ENCODE data around the gene C16orf92. TPM values are rescaled to one million over a fixed set of nuclear protein-coding genes. Genes with fewer than 3 reads are reported as not detected.

C16orf92 gene
- total RNA-seq, 1 experiment from 2014 or later = not detected

DNA sequence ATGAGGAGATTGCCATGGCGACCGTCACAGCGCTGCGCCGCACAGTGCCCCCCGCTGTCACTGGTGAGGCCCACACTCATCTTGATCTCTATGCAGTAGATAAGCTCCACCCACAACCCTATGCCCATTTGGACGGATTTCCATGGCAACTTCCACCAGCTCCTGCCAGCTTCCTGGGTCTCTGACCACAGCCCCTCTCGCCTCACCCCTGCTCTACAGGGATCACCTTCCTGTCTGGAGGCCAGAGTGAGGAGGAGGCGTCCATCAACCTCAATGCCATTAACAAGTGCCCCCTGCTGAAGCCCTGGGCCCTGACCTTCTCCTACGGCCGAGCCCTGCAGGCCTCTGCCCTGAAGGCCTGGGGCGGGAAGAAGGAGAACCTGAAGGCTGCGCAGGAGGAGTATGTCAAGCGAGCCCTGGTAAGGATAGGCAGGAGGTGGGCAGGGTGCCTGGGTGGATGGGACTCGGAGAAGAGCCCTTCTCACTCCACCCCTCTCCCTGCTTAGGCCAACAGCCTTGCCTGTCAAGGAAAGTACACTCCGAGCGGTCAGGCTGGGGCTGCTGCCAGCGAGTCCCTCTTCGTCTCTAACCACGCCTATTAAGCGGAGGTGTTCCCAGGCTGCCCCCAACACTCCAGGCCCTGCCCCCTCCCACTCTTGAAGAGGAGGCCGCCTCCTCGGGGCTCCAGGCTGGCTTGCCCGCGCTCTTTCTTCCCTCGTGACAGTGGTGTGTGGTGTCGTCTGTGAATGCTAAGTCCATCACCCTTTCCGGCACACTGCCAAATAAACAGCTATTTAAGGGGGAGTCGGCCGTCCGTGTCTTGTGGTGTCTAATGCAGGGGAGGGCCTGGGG lies 46.8 kb downstream of the C16orf92 start:
- ChIA-PET POLR2A (no interaction called here), CTCF (interaction anchor here (1.2 to 2.9 kb wide), 2 partner anchors 15 to 23 kb away, joined by 4 to 7 read pairs; no protein-coding TSS in a partner anchor)
- peaks cover 56% of the 10 kb centered on the region for H3K36me3 Mint-ChIP-seq
- peak overlapping the region; percentile 60; the same call in 1 of the 2 replicates for H3K27ac Mint-ChIP-seq
- H3K27me3 Mint-ChIP-seq (ENCODE audit: low read depth) = no peaks in the 10 kb centered on the region
- no peak overlapping the region for H3K4me3 Mint-ChIP-seq
- no peak for DNase-seq (ENCODE audit: low spot score)
- H3K4me1 Mint-ChIP-seq = peaks cover 22% of the 10 kb centered on the region
- no peak for TF ChIP-seq OVOL2 (CRISPR knock-in tag; IDR thresholded peaks at IDR 0.05; ENCODE audit: borderline replicate concordance)
- TF ChIP-seq, protein P1, sequence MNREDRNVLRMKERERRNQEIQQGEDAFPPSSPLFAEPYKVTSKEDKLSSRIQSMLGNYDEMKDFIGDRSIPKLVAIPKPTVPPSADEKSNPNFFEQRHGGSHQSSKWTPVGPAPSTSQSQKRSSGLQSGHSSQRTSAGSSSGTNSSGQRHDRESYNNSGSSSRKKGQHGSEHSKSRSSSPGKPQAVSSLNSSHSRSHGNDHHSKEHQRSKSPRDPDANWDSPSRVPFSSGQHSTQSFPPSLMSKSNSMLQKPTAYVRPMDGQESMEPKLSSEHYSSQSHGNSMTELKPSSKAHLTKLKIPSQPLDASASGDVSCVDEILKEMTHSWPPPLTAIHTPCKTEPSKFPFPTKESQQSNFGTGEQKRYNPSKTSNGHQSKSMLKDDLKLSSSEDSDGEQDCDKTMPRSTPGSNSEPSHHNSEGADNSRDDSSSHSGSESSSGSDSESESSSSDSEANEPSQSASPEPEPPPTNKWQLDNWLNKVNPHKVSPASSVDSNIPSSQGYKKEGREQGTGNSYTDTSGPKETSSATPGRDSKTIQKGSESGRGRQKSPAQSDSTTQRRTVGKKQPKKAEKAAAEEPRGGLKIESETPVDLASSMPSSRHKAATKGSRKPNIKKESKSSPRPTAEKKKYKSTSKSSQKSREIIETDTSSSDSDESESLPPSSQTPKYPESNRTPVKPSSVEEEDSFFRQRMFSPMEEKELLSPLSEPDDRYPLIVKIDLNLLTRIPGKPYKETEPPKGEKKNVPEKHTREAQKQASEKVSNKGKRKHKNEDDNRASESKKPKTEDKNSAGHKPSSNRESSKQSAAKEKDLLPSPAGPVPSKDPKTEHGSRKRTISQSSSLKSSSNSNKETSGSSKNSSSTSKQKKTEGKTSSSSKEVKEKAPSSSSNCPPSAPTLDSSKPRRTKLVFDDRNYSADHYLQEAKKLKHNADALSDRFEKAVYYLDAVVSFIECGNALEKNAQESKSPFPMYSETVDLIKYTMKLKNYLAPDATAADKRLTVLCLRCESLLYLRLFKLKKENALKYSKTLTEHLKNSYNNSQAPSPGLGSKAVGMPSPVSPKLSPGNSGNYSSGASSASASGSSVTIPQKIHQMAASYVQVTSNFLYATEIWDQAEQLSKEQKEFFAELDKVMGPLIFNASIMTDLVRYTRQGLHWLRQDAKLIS (CRISPR knock-in tag; IDR thresholded peaks at IDR 0.05; ENCODE audit: borderline replicate concordance) = no peak
- TF ChIP-seq ERG (CRISPR knock-in tag; IDR thresholded peaks at IDR 0.05) = no peak
- no peak for TF ChIP-seq RORB (CRISPR knock-in tag; IDR thresholded peaks at IDR 0.05)
- TF ChIP-seq MLX (CRISPR knock-in tag; IDR thresholded peaks at IDR 0.05) = no peak
- no peak for TF ChIP-seq NFYB (CRISPR knock-in tag; conservative IDR thresholded peaks at IDR 0.05; ENCODE audit: low read depth)
- TF ChIP-seq ZNF317 (CRISPR knock-in tag; IDR thresholded peaks at IDR 0.05; ENCODE audit: borderline replicate concordance, low read depth) = no peak
- TF ChIP-seq GABPB1 (CRISPR knock-in tag; IDR thresholded peaks at IDR 0.05) = no peak
- TF ChIP-seq, protein P2, sequence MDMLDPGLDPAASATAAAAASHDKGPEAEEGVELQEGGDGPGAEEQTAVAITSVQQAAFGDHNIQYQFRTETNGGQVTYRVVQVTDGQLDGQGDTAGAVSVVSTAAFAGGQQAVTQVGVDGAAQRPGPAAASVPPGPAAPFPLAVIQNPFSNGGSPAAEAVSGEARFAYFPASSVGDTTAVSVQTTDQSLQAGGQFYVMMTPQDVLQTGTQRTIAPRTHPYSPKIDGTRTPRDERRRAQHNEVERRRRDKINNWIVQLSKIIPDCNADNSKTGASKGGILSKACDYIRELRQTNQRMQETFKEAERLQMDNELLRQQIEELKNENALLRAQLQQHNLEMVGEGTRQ (CRISPR knock-in tag; IDR thresholded peaks at IDR 0.05) = no peak
- no peak for TF ChIP-seq SMAD4 (CRISPR knock-in tag; IDR thresholded peaks at IDR 0.05)
- TF ChIP-seq ZSCAN18 (CRISPR knock-in tag; IDR thresholded peaks at IDR 0.05) = no peak
- no peaks in the 10 kb centered on the region for H3K9me3 Mint-ChIP-seq
- no peak for ATAC-seq

DNA sequence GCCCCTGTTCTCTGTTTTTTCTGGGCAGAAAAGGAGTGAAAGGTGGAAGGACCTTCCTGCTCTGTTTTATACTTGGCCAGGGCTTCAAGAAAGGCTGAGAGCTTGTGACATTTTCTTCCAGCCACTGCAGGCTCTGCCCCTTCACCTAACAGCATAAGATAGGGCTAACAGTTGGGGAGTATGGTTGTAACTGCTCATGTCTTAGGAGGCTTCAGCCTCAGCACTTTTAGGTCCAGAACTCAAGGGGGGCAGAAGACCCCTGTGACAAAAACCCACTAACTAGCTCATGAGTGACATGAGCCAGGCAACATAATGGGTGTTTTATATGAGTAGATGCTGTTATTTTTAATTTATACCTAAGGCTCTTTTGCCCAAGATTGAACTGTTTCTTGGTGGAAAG lies 47.5 kb downstream of the C16orf92 start:
- peaks cover 25% of the 10 kb centered on the region for H3K4me1 Mint-ChIP-seq
- no peaks in the 10 kb centered on the region for H3K27me3 Mint-ChIP-seq (ENCODE audit: low read depth)
- peaks cover 56% of the 10 kb centered on the region for H3K36me3 Mint-ChIP-seq
- ATAC-seq (no peak), DNase-seq (ENCODE audit: low spot score) (no peak)
- no peak for TF ChIP-seq ZNF121 (CRISPR knock-in tag; IDR thresholded peaks at IDR 0.05)
- TF ChIP-seq FOXP4 (CRISPR knock-in tag; IDR thresholded peaks at IDR 0.05) = no peak
- ChIA-PET CTCF (interaction anchor here (1.2 to 2.9 kb wide), 2 partner anchors 16 to 22 kb away, joined by 4 to 7 read pairs; no protein-coding TSS in a partner anchor), POLR2A (no interaction called here)
- no peak overlapping the region for H3K27ac Mint-ChIP-seq
- no peaks in the 10 kb centered on the region for H3K9me3 Mint-ChIP-seq
- H3K4me3 Mint-ChIP-seq = no peak overlapping the region

Other genes starting within 250 kb of the C16orf92 start
- not detected in 3 replicates for gene ZG16, start 244.9 kb upstream of the C16orf92 start, total RNA-seq (2021)
- gene KIF22, start 232.4 kb upstream of the C16orf92 start, total RNA-seq (2021) = 165 to 182 TPM (median 175 TPM) in 3 replicates
- gene MAZ, start 216.7 kb upstream of the C16orf92 start, total RNA-seq (2021) = 392 to 405 TPM (median 395 TPM) in 3 replicates
- gene PRRT2, start 211.0 kb upstream of the C16orf92 start, total RNA-seq (2021) = 20.5 to 25.3 TPM (median 23.6 TPM) in 3 replicates
- gene PAGR1, start 207.0 kb upstream of the C16orf92 start, total RNA-seq (2021) = 60.1 to 69.0 TPM (median 66.8 TPM) in 3 replicates
- gene MVP, start 202.7 kb upstream of the C16orf92 start, total RNA-seq (2021) = 8.9 to 10.8 TPM (median 10.0 TPM) in 3 replicates
- 70.7 to 71.7 TPM (median 70.9 TPM) in 3 replicates for gene CDIPT, start 160.0 kb upstream of the C16orf92 start, total RNA-seq (2021)
- gene SEZ6L2, start 123.6 kb upstream of the C16orf92 start, total RNA-seq (2021) = 58.2 to 68.5 TPM (median 64.2 TPM) in 3 replicates
- gene ASPHD1, start 122.7 kb upstream of the C16orf92 start, total RNA-seq (2021) = 17.6 to 26.9 TPM (median 20.2 TPM) in 3 replicates
- gene KCTD13, start 97.0 kb upstream of the C16orf92 start, total RNA-seq (2021) = 18.5 to 20.9 TPM (median 19.4 TPM) in 3 replicates
- 69.6 to 87.6 TPM (median 78.0 TPM) in 3 replicates for gene TMEM219, start 61.1 kb upstream of the C16orf92 start, total RNA-seq (2021)
- gene TAOK2, start 49.3 kb upstream of the C16orf92 start, total RNA-seq (2021) = 38.3 to 42.4 TPM (median 39.2 TPM) in 3 replicates
- 18.9 to 21.2 TPM (median 21.1 TPM) in 3 replicates for gene HIRIP3, start 27.6 kb upstream of the C16orf92 start, total RNA-seq (2021)
- gene INO80E, start 27.0 kb upstream of the C16orf92 start, total RNA-seq (2021) = 87.6 to 101 TPM (median 92.4 TPM) in 3 replicates
- gene DOC2A, start 12.2 kb upstream of the C16orf92 start, total RNA-seq (2021) = 10.8 to 16.6 TPM (median 16.4 TPM) in 3 replicates
- gene TLCD3B, start 8.1 kb downstream of the C16orf92 start, total RNA-seq (2021) = 28.1 to 30.3 TPM (median 30.2 TPM) in 3 replicates
- 1,537 to 1,958 TPM (median 1,913 TPM) in 3 replicates for gene ALDOA, start 42.6 kb downstream of the C16orf92 start, total RNA-seq (2021)
- gene PPP4C, start 52.8 kb downstream of the C16orf92 start, total RNA-seq (2021) = 159 to 164 TPM (median 161 TPM) in 3 replicates
- gene TBX6, start 68.7 kb downstream of the C16orf92 start, total RNA-seq (2021) = 5.1 to 7.6 TPM (median 6.6 TPM) in 3 replicates
- gene YPEL3, start 73.0 kb downstream of the C16orf92 start, total RNA-seq (2021) = 43.7 to 52.7 TPM (median 51.7 TPM) in 3 replicates
- gene GDPD3, start 90.3 kb downstream of the C16orf92 start, total RNA-seq (2021) = 1.5 to 2.5 TPM (median 1.8 TPM) in 3 replicates
- 35.9 to 38.2 TPM (median 36.9 TPM) in 3 replicates for gene MAPK3, start 100.0 kb downstream of the C16orf92 start, total RNA-seq (2021)
- 6.2 to 10.0 TPM (median 6.5 TPM) in 3 replicates for gene CORO1A, start 160.4 kb downstream of the C16orf92 start, total RNA-seq (2021)
- 191 to 206 TPM (median 192 TPM) in 3 replicates for gene BOLA2B, start 170.5 kb downstream of the C16orf92 start, total RNA-seq (2021)
- 37.2 to 77.0 TPM (median 53.2 TPM) in 3 replicates for gene SLX1A, start 170.7 kb downstream of the C16orf92 start, total RNA-seq (2021)
- 7.1 to 11.3 TPM (median 8.3 TPM) in 3 replicates for gene SULT1A3, start 176.1 kb downstream of the C16orf92 start, total RNA-seq (2021)
- gene NPIPB13, start 225.3 kb downstream of the C16orf92 start, total RNA-seq (2021) = 5.4 to 9.6 TPM (median 8.4 TPM) in 3 replicates